Measurements from ENCODE around the gene IL1R2. TPM values are rescaled to one million over a fixed set of nuclear protein-coding genes. Genes with fewer than 3 reads are reported as not detected.

IL1R2 gene
- total RNA-seq, 1 experiment from 2014 or later: 0.22 TPM

DNA sequence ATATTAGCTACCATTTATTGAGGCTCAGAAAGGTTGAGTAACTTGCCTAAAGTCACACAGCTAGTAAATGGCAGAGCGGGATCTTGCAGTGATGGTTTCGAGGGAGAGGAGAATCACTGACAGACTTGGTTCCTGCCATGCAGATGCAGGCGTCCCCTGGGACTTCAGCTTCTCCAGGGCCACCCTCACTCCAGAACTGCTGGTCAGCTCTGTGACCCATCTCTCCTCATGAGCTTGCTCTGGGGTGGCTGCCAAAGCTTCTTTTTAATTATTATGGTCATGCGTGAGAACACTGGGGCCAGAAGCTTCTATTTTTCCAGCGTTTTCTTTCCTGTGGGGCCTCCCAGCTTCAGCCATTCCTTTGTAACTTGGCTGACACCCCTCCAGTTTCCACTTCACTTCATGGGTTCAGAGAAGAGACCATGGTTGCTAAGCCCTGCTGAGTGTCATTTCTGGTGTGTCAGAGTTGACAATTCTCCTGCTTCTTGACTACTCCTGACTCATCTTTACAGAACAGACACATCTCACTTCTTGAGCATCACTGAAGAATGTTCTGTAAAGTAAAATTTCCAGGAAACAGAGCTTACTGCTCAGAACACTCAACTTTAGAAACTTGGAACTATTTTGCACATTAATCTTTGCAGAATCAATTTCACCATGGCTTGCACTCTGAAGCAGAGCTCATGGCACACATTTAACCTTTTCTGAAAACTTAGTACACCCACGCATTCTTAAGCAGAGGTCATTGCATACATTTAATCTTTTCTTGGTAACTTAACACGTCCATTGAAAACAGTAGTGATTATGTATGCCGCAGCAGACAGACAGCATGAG lies 70.4 kb downstream of the IL1R2 start:
- ChIA-PET CTCF (interaction anchor here (1.1 to 1.3 kb wide), 3 partner anchors 41 to 189 kb away, joined by 3 to 4 read pairs (median 4); no protein-coding TSS in a partner anchor), POLR2A (no interaction called here)
- ATAC-seq: no peak
- no peaks in the 10 kb centered on the region for H3K27me3 Mint-ChIP-seq (ENCODE audit: low read depth)
- no peak for DNase-seq (ENCODE audit: low spot score)
- H3K9me3 Mint-ChIP-seq: no peaks in the 10 kb centered on the region
- H3K4me1 Mint-ChIP-seq: 0 out of 2 replicates have a peak, but pooled peaks cover 6% of the 10 kb centered on the region
- no peak overlapping the region for H3K4me3 Mint-ChIP-seq
- no peak for TF ChIP-seq MYBL2 (CRISPR knock-in tag; IDR thresholded peaks at IDR 0.05)
- TF ChIP-seq, protein P1, sequence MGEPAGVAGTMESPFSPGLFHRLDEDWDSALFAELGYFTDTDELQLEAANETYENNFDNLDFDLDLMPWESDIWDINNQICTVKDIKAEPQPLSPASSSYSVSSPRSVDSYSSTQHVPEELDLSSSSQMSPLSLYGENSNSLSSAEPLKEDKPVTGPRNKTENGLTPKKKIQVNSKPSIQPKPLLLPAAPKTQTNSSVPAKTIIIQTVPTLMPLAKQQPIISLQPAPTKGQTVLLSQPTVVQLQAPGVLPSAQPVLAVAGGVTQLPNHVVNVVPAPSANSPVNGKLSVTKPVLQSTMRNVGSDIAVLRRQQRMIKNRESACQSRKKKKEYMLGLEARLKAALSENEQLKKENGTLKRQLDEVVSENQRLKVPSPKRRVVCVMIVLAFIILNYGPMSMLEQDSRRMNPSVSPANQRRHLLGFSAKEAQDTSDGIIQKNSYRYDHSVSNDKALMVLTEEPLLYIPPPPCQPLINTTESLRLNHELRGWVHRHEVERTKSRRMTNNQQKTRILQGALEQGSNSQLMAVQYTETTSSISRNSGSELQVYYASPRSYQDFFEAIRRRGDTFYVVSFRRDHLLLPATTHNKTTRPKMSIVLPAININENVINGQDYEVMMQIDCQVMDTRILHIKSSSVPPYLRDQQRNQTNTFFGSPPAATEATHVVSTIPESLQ (CRISPR knock-in tag; IDR thresholded peaks at IDR 0.05): no peak
- TF ChIP-seq, protein P2, sequence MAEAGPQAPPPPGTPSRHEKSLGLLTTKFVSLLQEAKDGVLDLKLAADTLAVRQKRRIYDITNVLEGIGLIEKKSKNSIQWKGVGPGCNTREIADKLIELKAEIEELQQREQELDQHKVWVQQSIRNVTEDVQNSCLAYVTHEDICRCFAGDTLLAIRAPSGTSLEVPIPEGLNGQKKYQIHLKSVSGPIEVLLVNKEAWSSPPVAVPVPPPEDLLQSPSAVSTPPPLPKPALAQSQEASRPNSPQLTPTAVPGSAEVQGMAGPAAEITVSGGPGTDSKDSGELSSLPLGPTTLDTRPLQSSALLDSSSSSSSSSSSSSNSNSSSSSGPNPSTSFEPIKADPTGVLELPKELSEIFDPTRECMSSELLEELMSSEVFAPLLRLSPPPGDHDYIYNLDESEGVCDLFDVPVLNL (CRISPR knock-in tag; IDR thresholded peaks at IDR 0.05; ENCODE audit: borderline replicate concordance, low read depth): no peak
- TF ChIP-seq JAZF1 (CRISPR knock-in tag; IDR thresholded peaks at IDR 0.05): no peak
- TF ChIP-seq, protein P3, sequence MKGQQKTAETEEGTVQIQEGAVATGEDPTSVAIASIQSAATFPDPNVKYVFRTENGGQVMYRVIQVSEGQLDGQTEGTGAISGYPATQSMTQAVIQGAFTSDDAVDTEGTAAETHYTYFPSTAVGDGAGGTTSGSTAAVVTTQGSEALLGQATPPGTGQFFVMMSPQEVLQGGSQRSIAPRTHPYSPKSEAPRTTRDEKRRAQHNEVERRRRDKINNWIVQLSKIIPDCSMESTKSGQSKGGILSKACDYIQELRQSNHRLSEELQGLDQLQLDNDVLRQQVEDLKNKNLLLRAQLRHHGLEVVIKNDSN (CRISPR knock-in tag; IDR thresholded peaks at IDR 0.05): no peak
- TF ChIP-seq FOXP1 (CRISPR knock-in tag; IDR thresholded peaks at IDR 0.05; ENCODE audit: borderline replicate concordance): no peak
- TF ChIP-seq CBFB (CRISPR knock-in tag; IDR thresholded peaks at IDR 0.05; ENCODE audit: low read depth): no peak
- TF ChIP-seq PRRX2 (CRISPR knock-in tag; IDR thresholded peaks at IDR 0.05): no peak
- TF ChIP-seq, protein P4, sequence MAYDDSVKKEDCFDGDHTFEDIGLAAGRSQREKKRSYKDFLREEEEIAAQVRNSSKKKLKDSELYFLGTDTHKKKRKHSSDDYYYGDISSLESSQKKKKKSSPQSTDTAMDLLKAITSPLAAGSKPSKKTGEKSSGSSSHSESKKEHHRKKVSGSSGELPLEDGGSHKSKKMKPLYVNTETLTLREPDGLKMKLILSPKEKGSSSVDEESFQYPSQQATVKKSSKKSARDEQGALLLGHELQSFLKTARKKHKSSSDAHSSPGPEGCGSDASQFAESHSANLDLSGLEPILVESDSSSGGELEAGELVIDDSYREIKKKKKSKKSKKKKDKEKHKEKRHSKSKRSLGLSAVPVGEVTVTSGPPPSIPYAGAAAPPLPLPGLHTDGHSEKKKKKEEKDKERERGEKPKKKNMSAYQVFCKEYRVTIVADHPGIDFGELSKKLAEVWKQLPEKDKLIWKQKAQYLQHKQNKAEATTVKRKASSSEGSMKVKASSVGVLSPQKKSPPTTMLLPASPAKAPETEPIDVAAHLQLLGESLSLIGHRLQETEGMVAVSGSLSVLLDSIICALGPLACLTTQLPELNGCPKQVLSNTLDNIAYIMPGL (CRISPR knock-in tag; IDR thresholded peaks at IDR 0.05): no peak
- TF ChIP-seq, protein P5, sequence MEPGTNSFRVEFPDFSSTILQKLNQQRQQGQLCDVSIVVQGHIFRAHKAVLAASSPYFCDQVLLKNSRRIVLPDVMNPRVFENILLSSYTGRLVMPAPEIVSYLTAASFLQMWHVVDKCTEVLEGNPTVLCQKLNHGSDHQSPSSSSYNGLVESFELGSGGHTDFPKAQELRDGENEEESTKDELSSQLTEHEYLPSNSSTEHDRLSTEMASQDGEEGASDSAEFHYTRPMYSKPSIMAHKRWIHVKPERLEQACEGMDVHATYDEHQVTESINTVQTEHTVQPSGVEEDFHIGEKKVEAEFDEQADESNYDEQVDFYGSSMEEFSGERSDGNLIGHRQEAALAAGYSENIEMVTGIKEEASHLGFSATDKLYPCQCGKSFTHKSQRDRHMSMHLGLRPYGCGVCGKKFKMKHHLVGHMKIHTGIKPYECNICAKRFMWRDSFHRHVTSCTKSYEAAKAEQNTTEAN (CRISPR knock-in tag; IDR thresholded peaks at IDR 0.05): no peak
- no peak for TF ChIP-seq TEAD4 (CRISPR knock-in tag; IDR thresholded peaks at IDR 0.05)
- H3K36me3 Mint-ChIP-seq: no peaks in the 10 kb centered on the region
- H3K27ac Mint-ChIP-seq: no peak overlapping the region

DNA sequence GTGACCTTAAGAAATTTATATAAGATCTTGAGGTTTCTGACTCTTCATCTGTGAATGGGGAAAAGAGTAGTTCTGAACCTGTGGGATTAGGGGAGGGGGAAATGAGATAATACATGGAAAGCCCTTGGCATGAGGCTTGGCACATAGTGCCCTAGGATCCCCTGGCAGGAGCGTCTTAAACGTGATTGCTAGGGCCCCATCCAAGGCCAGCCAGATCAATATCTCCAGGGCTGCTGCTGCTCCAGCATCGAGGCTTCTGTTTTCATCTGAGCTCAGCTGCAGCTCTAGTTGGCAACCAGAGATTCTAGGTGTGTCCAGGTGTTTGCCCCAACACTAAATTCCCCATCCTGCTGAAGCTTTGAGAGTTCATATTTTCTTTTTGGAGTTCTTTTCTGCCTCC lies 71.0 kb downstream of the IL1R2 start:
- no peak for ATAC-seq
- no peaks in the 10 kb centered on the region for H3K27me3 Mint-ChIP-seq (ENCODE audit: low read depth)
- H3K4me3 Mint-ChIP-seq: no peak overlapping the region
- CTCF ChIA-PET: interaction anchor here (1.1 kb wide), 1 partner anchor 178 kb away, joined by 3 read pairs; no protein-coding TSS in a partner anchor
- DNase-seq (ENCODE audit: low spot score): no peak
- no peaks in the 10 kb centered on the region for H3K36me3 Mint-ChIP-seq
- no peaks in the 10 kb centered on the region for H3K9me3 Mint-ChIP-seq
- 0 out of 2 replicates have a peak, but pooled peaks cover 3% of the 10 kb centered on the region for H3K4me1 Mint-ChIP-seq
- H3K27ac Mint-ChIP-seq: no peak overlapping the region
- POLR2A ChIA-PET: no interaction called here
- TF ChIP-seq SP1 (CRISPR knock-in tag; conservative IDR thresholded peaks at IDR 0.05): no peak
- TF ChIP-seq, protein P6, sequence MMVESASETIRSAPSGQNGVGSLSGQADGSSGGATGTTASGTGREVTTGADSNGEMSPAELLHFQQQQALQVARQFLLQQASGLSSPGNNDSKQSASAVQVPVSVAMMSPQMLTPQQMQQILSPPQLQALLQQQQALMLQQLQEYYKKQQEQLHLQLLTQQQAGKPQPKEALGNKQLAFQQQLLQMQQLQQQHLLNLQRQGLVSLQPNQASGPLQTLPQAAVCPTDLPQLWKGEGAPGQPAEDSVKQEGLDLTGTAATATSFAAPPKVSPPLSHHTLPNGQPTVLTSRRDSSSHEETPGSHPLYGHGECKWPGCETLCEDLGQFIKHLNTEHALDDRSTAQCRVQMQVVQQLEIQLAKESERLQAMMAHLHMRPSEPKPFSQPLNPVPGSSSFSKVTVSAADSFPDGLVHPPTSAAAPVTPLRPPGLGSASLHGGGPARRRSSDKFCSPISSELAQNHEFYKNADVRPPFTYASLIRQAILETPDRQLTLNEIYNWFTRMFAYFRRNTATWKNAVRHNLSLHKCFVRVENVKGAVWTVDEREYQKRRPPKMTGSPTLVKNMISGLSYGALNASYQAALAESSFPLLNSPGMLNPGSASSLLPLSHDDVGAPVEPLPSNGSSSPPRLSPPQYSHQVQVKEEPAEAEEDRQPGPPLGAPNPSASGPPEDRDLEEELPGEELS (CRISPR knock-in tag; IDR thresholded peaks at IDR 0.05): no peak
- no peak for TF ChIP-seq ZNF263 (CRISPR knock-in tag; IDR thresholded peaks at IDR 0.05; ENCODE audit: low read depth)
- no peak for TF ChIP-seq CREM (CRISPR knock-in tag; IDR thresholded peaks at IDR 0.05)
- TF ChIP-seq JUN (CRISPR knock-in tag; IDR thresholded peaks at IDR 0.05): no peak
- TF ChIP-seq, protein P7, sequence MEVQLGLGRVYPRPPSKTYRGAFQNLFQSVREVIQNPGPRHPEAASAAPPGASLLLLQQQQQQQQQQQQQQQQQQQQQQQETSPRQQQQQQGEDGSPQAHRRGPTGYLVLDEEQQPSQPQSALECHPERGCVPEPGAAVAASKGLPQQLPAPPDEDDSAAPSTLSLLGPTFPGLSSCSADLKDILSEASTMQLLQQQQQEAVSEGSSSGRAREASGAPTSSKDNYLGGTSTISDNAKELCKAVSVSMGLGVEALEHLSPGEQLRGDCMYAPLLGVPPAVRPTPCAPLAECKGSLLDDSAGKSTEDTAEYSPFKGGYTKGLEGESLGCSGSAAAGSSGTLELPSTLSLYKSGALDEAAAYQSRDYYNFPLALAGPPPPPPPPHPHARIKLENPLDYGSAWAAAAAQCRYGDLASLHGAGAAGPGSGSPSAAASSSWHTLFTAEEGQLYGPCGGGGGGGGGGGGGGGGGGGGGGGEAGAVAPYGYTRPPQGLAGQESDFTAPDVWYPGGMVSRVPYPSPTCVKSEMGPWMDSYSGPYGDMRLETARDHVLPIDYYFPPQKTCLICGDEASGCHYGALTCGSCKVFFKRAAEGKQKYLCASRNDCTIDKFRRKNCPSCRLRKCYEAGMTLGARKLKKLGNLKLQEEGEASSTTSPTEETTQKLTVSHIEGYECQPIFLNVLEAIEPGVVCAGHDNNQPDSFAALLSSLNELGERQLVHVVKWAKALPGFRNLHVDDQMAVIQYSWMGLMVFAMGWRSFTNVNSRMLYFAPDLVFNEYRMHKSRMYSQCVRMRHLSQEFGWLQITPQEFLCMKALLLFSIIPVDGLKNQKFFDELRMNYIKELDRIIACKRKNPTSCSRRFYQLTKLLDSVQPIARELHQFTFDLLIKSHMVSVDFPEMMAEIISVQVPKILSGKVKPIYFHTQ (CRISPR knock-in tag; IDR thresholded peaks at IDR 0.05): no peak
- TF ChIP-seq ESRRA (CRISPR knock-in tag; IDR thresholded peaks at IDR 0.05; ENCODE audit: borderline replicate concordance): no peak
- no peak for TF ChIP-seq ZNF396 (CRISPR knock-in tag; IDR thresholded peaks at IDR 0.05; ENCODE audit: borderline replicate concordance)
- no peak for TF ChIP-seq SOX15 (CRISPR knock-in tag; IDR thresholded peaks at IDR 0.05)
- TF ChIP-seq FOXK1 (CRISPR knock-in tag; IDR thresholded peaks at IDR 0.05): no peak
- TF ChIP-seq ZNF416 (CRISPR knock-in tag; IDR thresholded peaks at IDR 0.05): no peak
